ENCODE results near the gene PYROXD2.

GRCh38 chr10:98450618-98451017 is 35.6 kb upstream of the PYROXD2 start:
- TF ChIP-seq CTCF (IDR thresholded peaks at IDR 0.05) (no peak), POLR2AphosphoS5 (IDR thresholded peaks at IDR 0.05; ENCODE audit: insufficient read depth in 1 of 2, low read depth in 1 of 2) (no peak)
